Measurements from ENCODE around the gene CREBRF.

- TF ChIP-seq CTCF (IDR thresholded peaks at IDR 0.05; ENCODE audit: poor library complexity) (no peak), EZH2 (IDR thresholded peaks at IDR 0.05; ENCODE audit: borderline replicate concordance) (no peak)
These were observed 570 bp downstream of the CREBRF start for GRCh38 chr5:173056783-173057061.
